Measurements from ENCODE around the gene DGKH. TPM values are rescaled to one million over a fixed set of nuclear protein-coding genes. Genes with fewer than 3 reads are reported as not detected.
"Not testable (repeated sequence)": the region's sequence is repeated elsewhere in the genome, so short reads cannot be mapped to it uniquely, and the experiment has no call there.

Gene DGKH
- total RNA-seq, 1 experiment from 2014 or later: 9.3 TPM

DNA sequence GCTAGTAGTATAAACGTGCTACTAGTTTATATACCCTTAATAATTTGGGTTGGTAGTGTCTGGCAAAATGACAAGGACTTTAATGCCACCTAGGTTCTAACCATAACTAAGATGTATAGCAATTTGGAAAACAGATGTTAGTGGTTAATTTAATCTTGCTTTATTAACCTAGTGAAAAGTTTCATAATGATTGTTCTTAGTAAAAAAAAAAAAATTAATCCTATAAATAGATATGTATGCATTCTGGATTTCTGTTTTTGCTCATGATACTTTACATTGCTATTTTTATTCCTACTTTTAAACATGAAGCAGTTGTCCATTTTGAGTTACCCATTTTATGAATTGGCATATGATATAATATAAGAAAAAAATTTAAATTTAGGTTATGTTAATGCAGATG lies 36.3 kb downstream of the DGKH start:
- intact Hi-C loops (cut with micrococcal nuclease; ENCODE audit: unreplicated experiment): no loop called here
- Histone ChIP-seq H3K4me3 (no peak overlapping the region), H3K9me3 (ENCODE audit: insufficient read depth, low read depth) (peaks cover 5% of the 10 kb centered on the region; the same call in 1 of the 2 replicates), H3K9me2 (ENCODE audit: insufficient read depth) (no peaks in the 10 kb centered on the region), H3K4me2 (no peak overlapping the region), H3K27ac (no peak overlapping the region), H2AFZ (no peak overlapping the region), H3F3A (ENCODE audit: insufficient read depth, low read depth) (no peaks in the 10 kb centered on the region), H3K4me1 (replicated peaks; ENCODE audit: insufficient read depth) (no peaks in the 10 kb centered on the region), H3K27me3 (ENCODE audit: insufficient read depth, low read depth) (no peaks in the 10 kb centered on the region), H4K20me1 (ENCODE audit: insufficient read depth) (no peaks in the 10 kb centered on the region), H3K36me3 (ENCODE audit: low read depth) (no peaks in the 10 kb centered on the region), H3K79me2 (ENCODE audit: low read depth) (no peaks in the 10 kb centered on the region)
- CTCF ChIA-PET: no interaction called here
- TF ChIP-seq, protein P1, sequence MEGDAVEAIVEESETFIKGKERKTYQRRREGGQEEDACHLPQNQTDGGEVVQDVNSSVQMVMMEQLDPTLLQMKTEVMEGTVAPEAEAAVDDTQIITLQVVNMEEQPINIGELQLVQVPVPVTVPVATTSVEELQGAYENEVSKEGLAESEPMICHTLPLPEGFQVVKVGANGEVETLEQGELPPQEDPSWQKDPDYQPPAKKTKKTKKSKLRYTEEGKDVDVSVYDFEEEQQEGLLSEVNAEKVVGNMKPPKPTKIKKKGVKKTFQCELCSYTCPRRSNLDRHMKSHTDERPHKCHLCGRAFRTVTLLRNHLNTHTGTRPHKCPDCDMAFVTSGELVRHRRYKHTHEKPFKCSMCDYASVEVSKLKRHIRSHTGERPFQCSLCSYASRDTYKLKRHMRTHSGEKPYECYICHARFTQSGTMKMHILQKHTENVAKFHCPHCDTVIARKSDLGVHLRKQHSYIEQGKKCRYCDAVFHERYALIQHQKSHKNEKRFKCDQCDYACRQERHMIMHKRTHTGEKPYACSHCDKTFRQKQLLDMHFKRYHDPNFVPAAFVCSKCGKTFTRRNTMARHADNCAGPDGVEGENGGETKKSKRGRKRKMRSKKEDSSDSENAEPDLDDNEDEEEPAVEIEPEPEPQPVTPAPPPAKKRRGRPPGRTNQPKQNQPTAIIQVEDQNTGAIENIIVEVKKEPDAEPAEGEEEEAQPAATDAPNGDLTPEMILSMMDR (conservative IDR thresholded peaks at IDR 0.05): no peak
- no peak for TF ChIP-seq EZH2 (IDR thresholded peaks at IDR 0.05; ENCODE audit: low read depth)
- no TSS peak for BruUV-seq (replicated peaks)
- no peak for DNase-seq
- POLR2A ChIA-PET (ENCODE audit: unreplicated experiment): no interaction called here

DNA sequence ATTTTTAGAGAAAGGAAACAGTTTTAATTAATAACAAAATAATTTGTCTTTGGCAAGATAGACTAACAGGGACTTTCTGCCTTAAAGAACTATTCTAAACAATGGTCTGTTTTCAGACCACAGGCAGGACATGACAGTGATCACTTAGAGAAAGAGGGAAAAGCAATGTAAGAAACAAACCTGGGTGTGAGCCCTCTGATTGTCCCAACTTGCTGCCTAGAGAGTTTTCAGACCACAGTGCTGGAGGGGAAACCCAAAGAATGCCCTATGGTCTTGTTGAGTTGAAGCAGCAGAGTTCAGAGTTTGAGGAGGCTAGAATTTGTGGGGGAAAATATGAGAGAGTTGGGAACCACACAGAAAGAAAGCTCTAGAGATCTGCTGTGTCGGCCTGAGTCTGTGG lies 38.1 kb downstream of the DGKH start:
- H3K9me3 ChIP-seq (ENCODE audit: insufficient read depth, low read depth): peaks cover 5% of the 10 kb centered on the region; the same call in 1 of the 2 replicates
- ChIA-PET CTCF (no interaction called here), POLR2A (ENCODE audit: unreplicated experiment) (no interaction called here)
- no peaks in the 10 kb centered on the region for H3K27me3 ChIP-seq (ENCODE audit: insufficient read depth, low read depth)
- no peaks in the 10 kb centered on the region for H3F3A ChIP-seq (ENCODE audit: insufficient read depth, low read depth)
- H2AFZ ChIP-seq: no peak overlapping the region
- TF ChIP-seq EZH2 (IDR thresholded peaks at IDR 0.05; ENCODE audit: low read depth): no peak
- no peaks in the 10 kb centered on the region for H3K4me1 ChIP-seq (replicated peaks; ENCODE audit: insufficient read depth)
- H4K20me1 ChIP-seq (ENCODE audit: insufficient read depth): no peaks in the 10 kb centered on the region
- no peaks in the 10 kb centered on the region for H3K79me2 ChIP-seq (ENCODE audit: low read depth)
- H3K27ac ChIP-seq: no peak overlapping the region
- no peaks in the 10 kb centered on the region for H3K9me2 ChIP-seq (ENCODE audit: insufficient read depth)
- intact Hi-C loops (cut with micrococcal nuclease; ENCODE audit: unreplicated experiment): no loop called here
- no peak overlapping the region for H3K4me2 ChIP-seq
- BruUV-seq (replicated peaks): no TSS peak
- no peak for DNase-seq
- no peak overlapping the region for H3K4me3 ChIP-seq
- no peaks in the 10 kb centered on the region for H3K36me3 ChIP-seq (ENCODE audit: low read depth)

GRCh38 chr13:42094516-42095040 lies 46.1 kb downstream of the DGKH start:
- Histone ChIP-seq H3K4me2 (no peak overlapping the region), H2AFZ (no peak overlapping the region), H3F3A (ENCODE audit: insufficient read depth, low read depth) (no peaks in the 10 kb centered on the region), H3K27me3 (ENCODE audit: insufficient read depth, low read depth) (no peaks in the 10 kb centered on the region), H3K27ac (no peak overlapping the region), H3K36me3 (ENCODE audit: low read depth) (no peaks in the 10 kb centered on the region), H4K20me1 (ENCODE audit: insufficient read depth) (no peaks in the 10 kb centered on the region), H3K9me3 (ENCODE audit: insufficient read depth, low read depth) (no peaks in the 10 kb centered on the region), H3K79me2 (ENCODE audit: low read depth) (no peaks in the 10 kb centered on the region), H3K9me2 (ENCODE audit: insufficient read depth) (no peaks in the 10 kb centered on the region), H3K4me3 (no peak overlapping the region), H3K4me1 (replicated peaks; ENCODE audit: insufficient read depth) (no peaks in the 10 kb centered on the region)
- ChIA-PET CTCF (no interaction called here), POLR2A (ENCODE audit: unreplicated experiment) (no interaction called here)
- intact Hi-C loops (cut with micrococcal nuclease; ENCODE audit: unreplicated experiment): no loop called here
- BruUV-seq (replicated peaks): no TSS peak
- TF ChIP-seq EZH2 (IDR thresholded peaks at IDR 0.05; ENCODE audit: low read depth): no peak
- TF ChIP-seq, protein P1 (conservative IDR thresholded peaks at IDR 0.05): no peak
- DNase-seq: no peak

GRCh38 chr13:42096222-42096621 lies 47.8 kb downstream of the DGKH start:
- DNase-seq; H3K9me3 ChIP-seq (ENCODE audit: insufficient read depth, low read depth); H3K4me2 ChIP-seq; H4K20me1 ChIP-seq (ENCODE audit: insufficient read depth); H3K9me2 ChIP-seq (ENCODE audit: insufficient read depth); CTCF ChIA-PET; intact Hi-C loops (cut with micrococcal nuclease; ENCODE audit: unreplicated experiment); H3K36me3 ChIP-seq (ENCODE audit: low read depth); H3K27ac ChIP-seq; H3K4me1 ChIP-seq (replicated peaks; ENCODE audit: insufficient read depth); H3F3A ChIP-seq (ENCODE audit: insufficient read depth, low read depth); H3K79me2 ChIP-seq (ENCODE audit: low read depth); BruUV-seq (replicated peaks); POLR2A ChIA-PET (ENCODE audit: unreplicated experiment); H3K4me3 ChIP-seq; H2AFZ ChIP-seq; H3K27me3 ChIP-seq (ENCODE audit: insufficient read depth, low read depth): not testable (repeated sequence)

Data from PC-9 (cell line).